ENCODE results near the gene PDE8B.

Gene PDE8B

GRCh38 chr5:77326986-77327734 is 116.7 kb downstream of the PDE8B start:
- DNase-seq = peak; percentile 6

- no peak for DNase-seq
Measured at GRCh38 chr5:77328930-77329647, 118.6 kb downstream of the PDE8B start.

- no peak for DNase-seq
Measured at GRCh38 chr5:77329664-77330430, 119.4 kb downstream of the PDE8B start.

GRCh38 chr5:77333036-77333435 is 122.6 kb downstream of the PDE8B start:
- no peak for DNase-seq

- DNase-seq = no peak
Measured at GRCh38 chr5:77333451-77334123, 123.1 kb downstream of the PDE8B start.

GRCh38 chr5:77337246-77337645 is 126.8 kb downstream of the PDE8B start:
- no peak for DNase-seq

- peak; percentile 9 for DNase-seq
Measured at GRCh38 chr5:77337686-77338085, 127.2 kb downstream of the PDE8B start.

GRCh38 chr5:77339337-77339890 is 128.9 kb downstream of the PDE8B start:
- no peak for DNase-seq

GRCh38 chr5:77343165-77343564 is 132.7 kb downstream of the PDE8B start:
- DNase-seq = no peak

- DNase-seq = no peak
Measured at GRCh38 chr5:77347435-77348098, 137.1 kb downstream of the PDE8B start.

GRCh38 chr5:77353251-77353650 is 142.8 kb downstream of the PDE8B start:
- DNase-seq = no peak

GRCh38 chr5:77354454-77354853 is 144.0 kb downstream of the PDE8B start:
- DNase-seq = no peak

GRCh38 chr5:77355080-77355479 is 144.6 kb downstream of the PDE8B start:
- no peak for DNase-seq

- no peak for DNase-seq
Measured at GRCh38 chr5:77355751-77356150, 145.3 kb downstream of the PDE8B start.

GRCh38 chr5:77356740-77357139 is 146.3 kb downstream of the PDE8B start:
- peak; percentile 54 for DNase-seq

GRCh38 chr5:77358255-77359205 is 148.1 kb downstream of the PDE8B start:
- DNase-seq = peak; percentile 68

GRCh38 chr5:77359231-77359630 is 148.8 kb downstream of the PDE8B start:
- DNase-seq = no peak

- DNase-seq = peak; percentile 53
Measured at GRCh38 chr5:77360381-77360780, 149.9 kb downstream of the PDE8B start.

GRCh38 chr5:77360973-77361372 is 150.5 kb downstream of the PDE8B start:
- DNase-seq = no peak

- DNase-seq = no peak
Measured at GRCh38 chr5:77366717-77367500, 156.4 kb downstream of the PDE8B start.

Data from fibroblast of skin of right biceps (primary cell).